HG03432 (cell line): ENCODE data around the gene NTRK3.

Source experiments
- ATAC-seq: cut with Tn5 transposase; IDR thresholded peaks from one replicate; pipeline ENCODE4 v1.9.1; 2021; ENCODE audit warnings: mild to moderate bottlenecking, moderate library complexity; ENCODE audit not compliant: unreplicated experiment

Gene NTRK3

DNA sequence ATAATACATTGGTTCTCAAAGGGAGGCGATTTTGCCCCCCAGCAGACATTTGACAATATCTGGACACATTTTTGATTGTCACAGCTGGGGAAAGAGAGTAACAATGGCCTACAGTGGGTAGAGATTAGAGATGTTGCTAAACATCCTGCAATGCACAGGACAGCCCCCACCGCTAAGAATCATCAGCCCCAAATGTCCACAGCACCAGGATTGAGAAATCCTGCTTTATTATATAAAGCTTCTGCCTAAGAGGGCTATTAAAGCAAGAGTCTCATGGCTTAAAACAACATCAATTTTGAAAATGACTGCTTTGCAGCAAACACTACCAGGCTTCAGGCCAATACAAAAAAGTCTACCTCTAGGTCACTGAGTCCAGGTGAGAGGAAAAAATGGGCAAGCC, 68.2 kb downstream of the NTRK3 start:
- ATAC-seq = no peak

DNA sequence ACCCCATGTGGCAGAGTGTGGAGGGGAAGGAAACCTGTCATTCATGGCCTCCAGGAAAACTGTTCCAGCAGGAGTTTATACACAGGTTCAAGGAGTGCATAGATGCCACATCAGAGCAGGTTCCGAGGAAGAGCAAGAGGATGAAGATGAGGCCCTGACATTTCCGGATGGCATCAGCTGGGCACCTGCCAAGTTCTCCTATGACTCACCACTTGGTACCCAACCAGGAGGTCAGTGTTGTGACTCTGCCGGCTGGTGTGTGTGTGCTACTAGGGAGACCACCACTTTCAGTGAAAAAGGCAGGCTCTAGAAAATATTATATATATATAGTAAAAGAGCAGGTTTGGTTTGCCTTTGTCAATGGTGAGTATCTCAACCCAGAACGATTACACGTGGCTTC, 69.3 kb downstream of the NTRK3 start:
- no peak for ATAC-seq

DNA sequence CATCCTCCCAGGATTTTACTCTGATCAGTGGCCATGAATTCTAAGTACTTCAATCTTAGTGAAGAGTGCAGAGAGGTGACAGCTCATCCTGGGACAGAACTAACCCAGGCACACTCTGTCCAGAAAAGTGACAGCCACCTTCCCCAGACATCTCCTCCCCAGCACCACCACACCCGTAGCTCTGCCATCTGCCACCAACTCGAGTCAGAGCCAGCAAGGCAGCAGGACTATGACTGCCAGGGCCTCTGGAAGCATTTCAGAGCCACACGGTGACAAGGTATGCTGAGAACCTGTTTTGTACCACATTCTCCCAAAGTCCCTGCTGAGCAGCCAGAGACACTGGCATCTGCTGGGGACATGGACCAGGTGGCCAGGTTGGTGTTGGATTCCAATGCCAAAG, 71.0 kb downstream of the NTRK3 start:
- ATAC-seq = no peak

DNA sequence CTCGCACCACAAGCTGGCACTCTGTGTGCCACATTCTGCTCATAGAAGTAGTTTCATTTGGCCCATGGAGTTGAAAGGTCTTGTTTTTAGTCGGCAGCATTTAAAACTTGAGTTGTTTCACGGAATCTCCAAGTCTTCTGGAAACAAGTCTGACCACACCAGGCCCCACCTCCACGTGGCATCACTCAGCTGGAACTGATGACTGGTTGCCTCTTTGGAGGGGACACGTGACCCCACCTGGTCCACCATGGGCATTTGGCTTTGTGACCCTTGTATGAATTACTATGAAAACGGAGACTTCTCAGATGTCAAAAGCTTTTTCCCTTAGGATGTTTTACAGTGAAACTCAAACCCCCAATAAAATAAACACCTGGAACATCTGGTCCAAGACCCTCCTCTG, 74.9 kb downstream of the NTRK3 start:
- ATAC-seq = no peak

DNA sequence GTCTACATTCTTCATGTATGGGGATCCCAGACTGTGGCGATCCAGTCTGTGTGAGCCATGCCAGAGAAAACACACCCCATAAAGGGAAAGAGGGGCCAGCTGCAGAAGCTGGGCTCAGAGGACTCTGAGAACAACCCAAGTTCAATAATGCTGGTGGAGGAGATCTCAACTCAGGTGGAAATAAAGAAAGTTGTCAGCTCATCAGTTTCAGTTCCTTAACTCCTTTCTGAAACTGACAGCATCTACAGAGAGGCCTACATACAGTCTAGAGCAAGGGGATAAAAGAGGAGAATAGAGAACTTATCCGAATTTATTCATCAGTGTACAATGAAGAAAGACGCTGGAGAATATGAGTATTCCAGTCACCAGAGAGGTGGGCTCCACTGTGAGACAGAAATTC, 77.0 kb downstream of the NTRK3 start:
- ATAC-seq = peak; percentile 91

DNA sequence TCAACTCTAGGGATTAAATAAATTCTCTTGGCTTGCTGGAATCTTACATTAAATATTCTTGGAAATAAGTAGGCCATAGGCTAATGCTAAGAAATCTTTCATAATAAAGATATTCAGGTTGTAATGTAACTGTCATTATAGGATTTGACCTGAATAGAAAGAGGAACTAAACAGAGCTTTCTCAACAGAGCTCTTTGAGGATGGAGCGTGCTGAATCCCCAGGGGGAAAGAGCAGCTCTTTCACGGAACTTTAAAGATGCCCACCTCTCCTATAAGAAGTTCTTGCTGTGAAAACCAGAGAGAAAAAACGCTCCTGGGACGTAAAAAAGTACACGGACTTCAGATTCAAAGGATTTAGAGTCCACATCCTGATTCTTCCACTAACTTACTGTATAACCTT, 77.9 kb downstream of the NTRK3 start:
- ATAC-seq = peak; percentile 51

DNA sequence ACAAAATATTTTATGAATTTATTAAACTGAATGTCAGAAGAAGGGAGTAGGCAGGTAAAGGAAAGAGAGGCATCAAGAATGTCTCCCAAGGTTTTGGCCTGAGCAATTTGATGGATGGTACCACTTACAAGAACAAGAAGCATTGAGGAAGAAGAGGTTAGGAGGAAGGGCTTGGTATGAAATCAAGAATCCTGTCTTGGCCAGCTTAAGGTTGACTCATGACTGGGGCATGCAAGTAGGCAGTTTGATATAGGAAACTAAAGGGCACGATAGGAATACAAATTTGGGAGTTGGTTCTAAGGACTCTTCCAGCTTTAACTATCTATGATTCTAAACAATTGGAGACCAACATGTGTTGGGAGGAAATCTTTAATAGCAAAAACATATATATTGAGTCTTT, 79.1 kb downstream of the NTRK3 start:
- no peak for ATAC-seq

DNA sequence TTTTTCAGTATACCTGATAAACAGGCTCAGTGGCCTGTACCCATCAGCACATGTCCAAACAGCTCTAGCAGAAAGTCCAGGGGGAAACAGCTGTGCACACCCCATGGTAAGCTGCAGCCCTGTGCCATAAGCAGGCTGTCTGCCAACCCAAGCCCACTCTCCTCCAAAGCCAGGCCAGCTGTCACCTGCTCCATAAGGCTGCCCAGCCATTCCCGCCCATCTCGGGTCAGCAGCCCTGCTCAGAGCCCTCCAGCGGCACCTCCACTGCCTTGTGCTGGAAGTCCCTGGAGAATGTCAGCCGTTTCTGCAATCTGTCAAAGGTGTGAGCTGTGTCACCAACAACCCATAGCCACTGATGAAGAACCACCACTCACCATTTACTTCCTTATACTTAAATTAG, 82.0 kb downstream of the NTRK3 start:
- ATAC-seq = no peak

DNA sequence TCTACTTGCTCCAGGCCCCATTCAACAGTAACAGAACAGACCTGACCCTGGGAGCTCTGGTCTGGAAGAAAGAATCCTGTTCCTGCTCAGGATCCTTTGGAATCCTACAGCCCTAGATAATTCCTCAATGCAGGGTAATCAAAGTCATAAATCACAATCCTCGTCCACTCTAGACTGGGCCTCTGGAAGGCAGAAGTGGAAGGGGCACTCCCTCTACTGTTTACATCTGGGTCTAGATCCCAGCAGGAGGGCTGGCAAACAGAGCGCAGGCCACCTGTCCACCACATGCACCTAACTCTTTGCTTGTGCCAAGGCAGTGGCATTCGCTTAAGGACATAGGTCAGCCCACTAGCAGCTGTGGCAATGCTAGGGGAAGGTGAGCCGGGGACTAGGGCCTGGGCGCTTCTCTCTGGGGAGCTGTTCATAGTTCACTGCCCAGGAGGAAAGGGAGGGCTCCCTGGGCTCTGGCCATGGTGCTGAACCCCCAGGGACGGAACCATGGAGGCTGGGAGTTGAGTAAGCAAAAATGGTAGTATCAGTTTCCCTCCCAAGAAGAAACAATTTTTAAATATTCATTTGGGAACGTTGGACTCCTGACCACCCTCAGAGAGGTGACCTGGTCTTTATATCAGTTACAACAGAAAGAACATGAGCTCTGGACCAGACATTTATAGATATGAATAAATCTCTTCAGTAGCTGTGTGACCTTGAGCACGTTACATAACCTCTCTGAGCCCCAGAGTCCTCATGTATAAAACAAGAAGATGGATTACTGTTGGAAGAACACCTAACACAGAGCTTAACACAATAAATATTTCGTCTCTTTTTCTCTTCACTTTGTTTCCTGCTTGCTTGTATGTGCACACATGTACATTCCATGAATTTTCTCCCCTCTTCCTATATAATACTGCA, 90.2 kb downstream of the NTRK3 start:
- ATAC-seq = no peak

DNA sequence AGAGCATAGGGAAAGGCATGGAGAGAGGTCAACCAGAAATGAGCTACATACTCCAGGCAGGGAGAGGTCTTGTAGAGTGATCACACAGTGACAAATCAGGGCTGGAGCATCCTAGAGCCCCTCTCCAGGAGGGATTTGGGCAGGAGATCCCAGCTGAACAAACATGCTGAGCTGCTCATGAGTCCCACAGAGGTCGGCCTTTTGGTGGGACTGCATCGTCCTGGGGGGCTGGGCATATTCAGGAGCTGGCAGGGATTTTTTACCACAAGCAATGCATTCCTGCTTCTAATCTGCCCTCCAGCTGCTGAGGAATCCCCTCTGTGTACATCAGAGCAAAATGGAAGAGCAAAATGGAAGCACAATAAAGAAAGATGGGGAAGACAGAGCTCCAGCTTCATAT, 94.9 kb downstream of the NTRK3 start:
- ATAC-seq = no peak

DNA sequence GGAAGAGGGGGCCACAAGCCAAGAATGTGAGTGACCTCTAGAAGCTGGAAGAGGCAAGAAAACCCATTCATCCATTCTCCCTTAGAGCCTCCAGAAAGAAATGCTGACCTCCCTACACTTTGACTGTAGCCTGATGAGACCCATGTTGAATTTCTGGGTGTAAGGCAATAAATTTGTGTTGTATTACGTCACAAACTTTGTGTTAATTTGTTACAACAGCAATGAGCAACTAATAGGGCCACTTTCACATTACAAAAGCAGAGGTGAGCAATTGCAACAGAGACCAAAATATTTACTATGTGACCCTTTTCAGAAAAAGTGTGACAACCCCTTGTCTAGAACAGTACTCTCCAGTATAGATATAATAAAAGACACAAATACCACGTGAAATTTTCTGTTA, 101.2 kb downstream of the NTRK3 start:
- no peak for ATAC-seq

DNA sequence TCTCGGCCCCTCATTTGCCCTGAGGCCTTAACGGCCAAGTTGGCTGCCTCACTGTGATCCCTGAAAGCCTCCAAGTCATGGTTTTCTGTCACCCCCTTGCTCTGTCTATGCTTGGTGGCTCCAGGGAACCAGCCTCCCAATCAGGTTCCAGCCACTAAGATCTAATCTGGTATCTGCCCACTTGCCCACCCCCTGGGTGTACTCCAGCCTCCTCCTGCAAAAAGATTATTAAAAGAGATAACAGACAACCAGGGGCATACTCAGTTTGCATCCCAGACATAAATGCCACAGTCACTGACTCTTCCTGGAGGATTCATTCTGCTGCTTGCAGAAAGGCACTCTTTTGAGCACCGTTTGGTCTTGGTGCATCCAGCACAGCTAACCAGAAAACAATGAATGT, 103.9 kb downstream of the NTRK3 start:
- no peak for ATAC-seq

DNA sequence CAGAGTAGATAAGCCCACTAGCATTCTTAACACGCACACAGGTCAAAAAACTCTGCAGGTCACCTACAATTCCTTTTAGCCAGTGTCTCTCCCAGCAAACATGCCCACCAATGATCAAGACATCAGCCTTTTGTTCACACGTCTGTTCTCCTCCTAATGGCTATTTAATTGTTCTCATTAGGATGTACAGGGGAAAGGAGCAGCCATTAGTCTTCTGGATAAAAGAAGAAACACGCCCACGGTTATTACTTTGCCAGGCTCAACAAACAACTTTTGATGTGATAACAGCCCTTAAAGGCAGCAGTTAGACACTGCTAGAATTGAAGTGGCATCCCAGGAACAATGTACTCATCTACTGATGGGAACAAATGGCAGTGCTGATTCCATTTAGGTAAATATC, 108.8 kb downstream of the NTRK3 start:
- ATAC-seq = no peak

DNA sequence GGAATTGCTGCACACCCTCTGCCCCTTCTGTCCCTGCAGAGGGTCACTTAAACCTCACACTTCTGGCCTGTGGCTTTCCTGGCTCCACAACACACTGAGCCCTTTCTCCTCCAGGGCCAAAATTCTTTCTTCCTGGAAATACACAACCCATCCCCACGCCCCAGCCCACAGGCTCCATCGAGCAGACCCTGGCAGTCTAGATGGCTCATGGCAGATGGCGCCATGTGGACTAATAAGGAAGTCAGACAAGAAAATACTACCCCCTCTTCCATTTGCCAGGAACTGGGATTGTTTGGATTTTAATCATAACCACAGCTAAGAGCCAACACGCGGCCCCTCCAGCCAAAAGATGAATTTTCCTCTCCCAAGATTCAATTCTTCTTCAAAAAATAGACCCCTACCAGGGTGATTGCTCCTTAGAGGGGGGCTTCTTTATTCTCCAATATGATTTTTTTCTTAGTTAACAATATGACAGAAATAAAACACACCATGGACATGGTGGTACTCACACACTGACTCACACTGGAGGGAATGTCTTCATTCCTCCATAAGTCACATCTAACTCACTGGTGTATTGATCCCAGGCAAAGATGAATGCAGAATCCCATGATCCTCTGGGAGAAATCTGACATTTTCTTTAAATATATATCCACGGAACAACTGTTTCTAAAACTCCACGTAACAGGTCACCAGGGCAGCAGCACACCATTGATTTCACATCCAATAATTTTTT, 111.5 kb downstream of the NTRK3 start:
- ATAC-seq = no peak

DNA sequence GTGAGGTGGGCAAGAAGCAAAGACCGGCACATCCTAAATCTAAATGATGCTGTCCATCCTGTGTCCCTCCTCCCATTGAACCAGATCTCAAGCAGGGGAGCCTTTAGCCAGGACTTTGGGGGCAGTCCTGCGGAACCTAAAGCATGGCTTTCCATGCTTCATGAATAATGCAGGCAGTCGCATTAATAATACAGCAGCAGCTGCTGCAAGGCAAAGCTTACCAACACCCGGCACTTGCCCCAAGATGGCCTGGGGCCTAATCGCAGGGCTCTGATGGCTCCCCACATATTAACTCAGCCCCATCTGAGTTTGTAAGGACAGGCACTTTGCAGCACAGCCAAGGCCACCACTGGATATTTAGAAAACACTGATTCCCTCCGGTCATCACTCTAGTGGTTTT, 114.4 kb downstream of the NTRK3 start:
- ATAC-seq = no peak

DNA sequence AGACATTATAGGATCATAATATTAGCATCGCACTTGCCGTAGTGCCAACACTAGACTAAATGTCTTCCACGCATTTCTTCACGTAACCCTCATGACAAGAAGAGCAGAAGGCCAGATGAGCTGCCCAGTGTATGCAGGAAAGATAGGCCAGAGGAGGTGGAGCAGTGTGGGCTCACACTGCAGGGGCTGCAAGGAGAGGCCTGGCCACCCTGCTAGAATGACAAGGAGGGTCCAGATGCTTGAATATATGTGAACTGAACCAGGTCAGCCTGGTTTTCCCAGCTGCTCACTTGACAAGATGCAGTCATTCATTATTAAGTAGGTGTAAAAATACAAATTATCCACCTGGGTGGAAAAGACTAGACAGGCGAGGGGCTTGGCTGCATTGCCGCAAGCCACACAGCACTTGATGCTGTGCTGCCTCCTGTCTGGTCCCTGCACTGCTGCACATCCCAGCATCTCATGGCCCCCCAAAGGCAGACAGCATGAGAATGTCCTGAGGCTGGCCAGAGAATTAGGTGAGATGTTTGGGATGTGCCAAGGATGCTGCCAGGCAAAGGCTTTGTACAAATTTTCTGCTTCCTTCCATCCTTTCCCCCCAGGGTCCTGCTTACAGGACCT, 115.2 kb downstream of the NTRK3 start:
- ATAC-seq = no peak

DNA sequence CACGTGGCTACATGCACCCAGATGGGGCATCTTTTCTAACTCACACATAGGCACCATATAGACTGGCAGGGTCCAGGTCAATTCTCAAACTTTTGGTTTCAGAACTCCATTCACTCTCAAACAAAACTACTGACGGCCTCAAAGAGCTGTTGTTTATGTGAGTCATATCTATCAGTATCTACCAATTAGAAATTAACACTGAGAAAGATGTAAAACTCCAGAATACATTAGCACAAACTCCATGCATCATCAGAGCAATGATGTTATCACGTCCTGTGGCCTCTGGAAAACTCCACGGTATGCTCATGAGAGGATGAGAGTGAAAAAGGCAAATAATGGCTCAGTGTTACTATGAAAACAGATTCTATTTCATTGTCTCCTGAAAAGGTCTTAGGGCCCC, 116.1 kb downstream of the NTRK3 start:
- no peak for ATAC-seq

DNA sequence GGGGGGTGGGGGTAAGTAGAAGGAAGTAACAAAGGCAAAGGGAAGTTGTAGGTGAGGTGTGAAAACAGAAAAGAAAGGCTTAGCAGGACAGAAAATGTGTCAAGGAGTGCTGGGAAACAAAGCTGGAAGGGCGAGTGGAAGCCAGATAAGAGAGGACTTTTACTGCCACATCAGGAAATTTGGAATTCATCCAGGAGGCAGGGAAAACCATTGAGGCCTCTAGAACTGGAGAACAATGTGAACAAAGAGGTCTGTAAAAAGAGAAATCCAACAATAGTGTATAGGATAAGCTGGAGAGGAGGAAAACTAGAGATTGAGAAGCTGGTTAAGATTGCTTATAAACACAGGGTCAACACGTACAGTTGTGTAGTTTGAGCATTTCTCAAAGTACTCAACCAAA, 116.6 kb downstream of the NTRK3 start:
- no peak for ATAC-seq

DNA sequence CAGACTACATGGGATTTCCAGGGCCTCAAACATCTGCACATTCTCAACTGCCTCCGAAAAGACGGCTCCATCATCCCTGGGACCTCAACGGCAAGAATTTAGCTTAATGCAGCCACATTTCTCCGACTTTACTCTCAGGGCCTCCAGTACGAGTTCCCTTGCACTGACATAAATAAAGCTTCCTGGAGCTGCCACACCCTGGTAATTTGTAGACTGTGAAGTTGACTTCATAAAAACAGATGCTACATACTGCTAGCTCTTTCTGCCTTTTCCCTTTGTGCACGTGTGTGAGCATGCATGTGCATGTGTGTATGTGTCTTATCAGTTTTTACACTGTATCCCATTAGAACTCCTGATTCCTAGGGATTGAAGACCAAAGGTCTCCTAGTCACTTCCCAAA, 122.7 kb downstream of the NTRK3 start:
- ATAC-seq = no peak

DNA sequence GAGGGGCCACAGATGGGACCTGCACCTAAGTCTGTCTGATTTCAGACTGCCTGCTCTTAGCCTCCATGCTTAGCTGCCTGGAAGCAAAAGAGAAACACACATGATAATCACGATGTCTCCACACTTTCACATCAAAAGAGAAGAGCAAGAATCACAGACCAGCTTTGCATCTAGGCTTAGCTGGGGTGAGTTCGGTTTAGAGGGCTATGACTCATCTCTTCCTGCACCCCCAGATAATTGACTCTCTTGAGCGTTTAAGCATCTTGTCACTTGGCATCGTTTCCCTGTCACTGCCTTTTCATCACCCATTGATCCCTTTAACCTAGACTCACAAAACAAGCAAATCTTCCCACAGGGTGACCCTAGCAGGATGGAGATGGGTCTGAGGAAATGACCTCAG, 124.0 kb downstream of the NTRK3 start:
- no peak for ATAC-seq

DNA sequence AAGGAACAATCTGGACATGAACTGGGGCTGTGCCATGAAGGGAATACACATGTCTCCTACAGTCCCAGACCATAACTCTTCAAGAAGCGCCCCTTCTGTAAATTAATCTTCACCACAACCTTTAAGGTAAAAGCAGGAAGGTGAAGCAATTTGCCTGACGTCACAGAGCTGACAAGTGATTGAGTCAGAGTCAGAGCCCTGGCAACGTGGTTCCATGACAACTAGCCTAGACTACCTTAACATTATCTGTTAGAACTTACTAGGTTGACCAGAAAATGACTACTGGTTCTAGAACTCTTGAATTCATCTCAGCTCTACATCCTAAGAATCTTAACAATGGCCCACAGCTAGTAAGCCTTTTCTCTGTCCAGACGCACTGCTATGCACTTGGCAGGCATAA, 124.6 kb downstream of the NTRK3 start:
- no peak for ATAC-seq

DNA sequence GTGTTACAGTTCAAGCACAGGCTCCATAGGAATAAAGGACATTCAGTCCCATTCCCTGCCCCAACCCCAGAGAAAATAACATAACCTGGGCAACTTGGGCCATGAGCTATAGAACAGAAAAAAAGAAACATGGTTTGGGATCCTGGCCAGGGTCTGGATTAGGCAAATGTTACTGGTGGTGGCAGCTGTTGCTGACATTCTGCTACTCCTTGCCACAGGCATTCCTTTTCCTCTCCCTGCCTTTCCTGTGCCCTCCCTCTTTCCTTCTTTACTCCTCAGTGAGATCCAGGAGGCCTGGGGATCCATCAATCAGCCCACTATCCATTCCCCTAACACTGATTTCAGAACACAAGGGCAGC, 129.1 kb downstream of the NTRK3 start:
- ATAC-seq = no peak
